GM18951 (cell line): ENCODE data around the gene MYH7.

Source experiments
- POLR2A ChIP-seq: IDR thresholded peaks from 4 replicates; pipeline ENCODE4 v1.6.1; 2011; ENCODE audit warnings: mild to moderate bottlenecking; ENCODE audit not compliant: insufficient read length, insufficient read depth; ENCODE audit errors: extremely low read depth
- in situ Hi-C: fragments of 300-500 bp; cut with MboI; formaldehyde crosslinking; loops from one replicate; pipeline ENCODE4 v1.12.0; 2022; ENCODE audit warnings: low sequenced_read_pairs, mixed read lengths, inconsistent platforms; ENCODE audit not compliant: unreplicated experiment

Gene MYH7

DNA sequence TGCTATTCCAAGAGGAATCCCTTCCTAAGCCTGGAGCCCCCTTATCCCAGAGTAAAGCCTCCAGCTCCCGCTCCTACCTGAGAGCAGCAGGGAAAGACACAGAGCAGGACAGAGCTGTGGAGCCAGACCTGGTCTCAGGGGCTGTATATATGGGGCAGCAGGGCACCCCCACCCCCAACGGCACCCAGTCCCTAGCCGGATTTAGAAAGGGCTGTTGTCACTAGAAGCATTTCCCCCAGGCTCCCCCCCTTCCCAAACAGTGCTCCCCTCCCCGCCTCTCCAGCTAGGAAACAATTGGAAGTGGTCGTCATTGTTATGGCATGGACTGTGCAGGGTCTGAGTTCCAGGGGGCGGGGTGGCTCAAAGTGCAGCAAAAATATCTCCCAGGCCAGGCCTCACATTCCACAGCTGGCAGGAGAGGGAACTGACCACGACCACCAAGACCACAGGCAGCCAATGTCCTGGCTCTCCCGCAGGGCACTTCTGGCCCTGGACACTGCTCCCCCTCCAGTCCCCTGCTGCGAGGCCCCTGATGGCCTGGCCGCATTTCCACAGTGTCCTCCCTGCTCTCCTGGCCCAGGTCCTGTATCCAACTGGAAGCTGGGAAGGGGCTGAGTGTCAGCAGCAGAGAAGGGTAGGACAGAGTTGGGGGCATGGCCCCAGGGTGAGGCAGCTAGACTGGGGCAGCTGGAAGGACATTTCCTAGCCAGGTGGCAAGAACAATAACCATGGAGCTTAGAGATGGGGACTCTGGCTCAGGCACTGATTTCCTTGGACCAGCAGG, at the start of gene MYH7:
MYH7 (minus strand) TSS at position 118 of the 784 bp plus-strand sequence. CDS start 1,928 bp downstream, outside the sequence.
- no peak for TF ChIP-seq POLR2A
- in situ Hi-C loops = no loop called here

DNA sequence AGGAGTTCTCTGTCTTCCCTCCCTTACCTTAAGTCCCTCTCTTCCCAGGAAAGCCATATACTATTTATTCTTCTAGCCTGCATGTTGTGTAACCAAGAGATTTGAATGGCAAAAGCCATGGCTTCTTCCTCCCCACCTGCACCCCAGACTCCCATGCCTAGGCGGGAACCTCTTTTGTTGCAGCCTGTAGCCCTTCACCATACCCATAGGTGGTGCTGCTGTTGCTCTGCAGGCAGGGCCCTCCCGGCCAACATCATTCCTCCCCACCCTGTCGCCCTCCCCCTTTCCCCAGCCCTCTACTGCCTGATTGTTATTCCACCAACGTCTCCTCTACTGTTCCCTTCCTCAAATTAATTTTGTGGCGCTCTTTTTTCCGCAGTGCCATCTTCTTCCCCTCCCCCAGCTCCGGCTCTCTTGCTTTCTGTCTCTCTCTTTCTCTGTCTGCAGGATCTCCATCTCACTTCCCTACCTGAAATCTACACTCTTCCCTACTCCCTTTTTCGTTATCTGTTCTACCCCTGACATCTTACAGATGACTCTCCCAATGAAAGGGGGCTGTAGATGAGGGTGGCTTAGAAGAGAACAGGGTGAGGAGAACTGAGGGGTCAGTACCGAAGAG, 47.9 kb upstream of the MYH7 start:
- in situ Hi-C loops = no loop called here
- TF ChIP-seq POLR2A = no peak

- in situ Hi-C loops = no loop called here
- TF ChIP-seq POLR2A = no peak
These were observed 47.3 kb upstream of the MYH7 start for GRCh38 chr14:23482823-23483148.

DNA sequence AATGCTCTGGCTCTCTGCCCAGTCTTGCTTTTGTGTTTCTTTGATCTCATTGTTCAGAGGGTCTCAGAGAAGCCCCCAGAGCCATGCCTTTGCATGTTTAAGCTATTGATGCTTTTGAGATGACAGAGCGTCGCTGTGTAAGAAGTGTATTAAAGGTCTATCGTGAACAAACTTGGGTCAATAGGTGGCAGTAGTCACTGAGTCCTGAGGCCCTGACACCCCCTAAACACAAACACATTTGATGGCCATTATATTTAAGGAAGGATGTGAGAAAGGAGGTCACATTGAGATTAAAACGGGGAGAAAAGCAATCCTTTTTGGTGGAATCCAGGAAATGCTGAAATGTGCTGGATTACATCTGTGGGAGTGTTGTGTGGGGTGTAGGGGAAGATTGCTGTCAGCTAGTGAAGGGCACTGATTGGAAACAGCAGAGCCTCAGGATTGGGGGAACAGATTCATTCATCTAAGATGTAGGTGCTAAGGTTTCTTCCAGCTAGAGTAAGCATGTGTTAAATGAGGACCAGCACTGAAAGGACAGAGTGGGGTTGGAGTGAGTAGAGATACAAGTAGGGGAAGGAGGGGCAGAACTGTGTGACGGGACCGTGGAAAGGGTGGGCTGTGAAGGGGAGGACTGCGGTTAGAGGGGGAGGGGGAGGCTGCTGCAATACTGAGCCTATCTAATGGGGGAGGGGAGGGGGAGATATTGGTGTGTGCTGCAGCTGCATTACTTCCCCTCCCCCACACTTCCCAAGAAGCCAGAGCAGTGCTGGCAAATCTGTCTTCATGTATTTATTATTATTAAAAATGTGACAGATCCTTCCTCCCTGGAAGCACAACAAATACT, 46.7 kb upstream of the MYH7 start:
- in situ Hi-C loops = no loop called here
- no peak for TF ChIP-seq POLR2A

DNA sequence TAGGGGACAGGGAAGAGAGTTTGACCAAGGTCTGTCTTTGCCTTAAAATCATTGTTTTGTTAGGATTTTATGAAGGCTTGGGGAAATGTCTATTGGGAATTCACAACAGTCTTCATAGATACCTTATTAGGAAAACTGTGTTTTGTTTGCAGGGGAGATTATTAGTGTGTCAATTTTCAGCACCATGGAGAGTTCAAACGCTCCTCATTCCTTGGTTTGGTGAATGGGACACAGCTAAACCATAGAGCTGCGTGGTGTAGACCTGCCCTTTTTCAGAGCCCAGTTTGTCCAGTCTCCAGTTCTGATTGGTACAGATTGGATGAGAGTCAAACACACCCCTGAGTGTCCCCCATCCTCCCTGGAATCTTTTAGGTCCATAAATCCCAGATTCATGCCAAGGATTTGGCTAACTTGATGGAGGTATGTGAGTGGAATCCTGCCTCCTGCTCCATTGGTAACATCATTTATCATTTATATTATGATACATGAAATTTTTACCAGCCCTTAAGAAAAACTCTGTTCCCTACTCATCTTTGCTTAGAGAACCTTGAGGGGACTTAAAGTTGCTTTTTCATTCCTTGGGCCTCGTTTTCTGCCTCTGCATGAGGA, 46.0 kb upstream of the MYH7 start:
- in situ Hi-C loops = no loop called here
- TF ChIP-seq POLR2A = no peak

- in situ Hi-C loops = loop anchor here (5.0 kb wide), 1 partner anchor 64 kb away; no protein-coding TSS in a partner anchor
- TF ChIP-seq POLR2A = no peak
These were observed 42.8 kb upstream of the MYH7 start for GRCh38 chr14:23478109-23478759.

GRCh38 chr14:23470947-23471346, 35.5 kb upstream of the MYH7 start:
- in situ Hi-C loops = no loop called here
- TF ChIP-seq POLR2A = no peak

DNA sequence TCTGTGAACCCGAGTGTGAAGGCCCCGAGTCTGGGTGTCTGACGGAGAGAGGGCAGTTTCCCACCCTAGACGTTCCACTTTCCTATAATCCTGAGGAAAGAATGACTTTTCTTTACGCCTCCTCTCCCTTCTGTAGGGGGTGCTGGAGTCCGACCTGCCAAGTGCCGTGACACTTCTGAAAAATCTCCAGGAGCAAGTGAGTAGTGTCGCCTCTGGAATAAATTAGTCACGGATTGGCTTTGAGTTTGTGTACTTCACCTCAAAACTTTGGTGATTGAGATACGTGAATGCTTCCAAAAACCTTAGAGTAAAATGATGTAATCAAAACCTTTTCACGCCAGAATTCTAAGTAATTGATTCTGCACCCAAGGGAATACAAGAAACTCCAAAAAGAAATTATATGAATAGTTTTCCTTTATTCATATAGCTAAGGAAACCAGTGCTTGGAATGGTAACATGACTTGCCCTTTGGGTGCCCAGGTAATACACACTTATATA, 34.5 kb upstream of the MYH7 start:
- in situ Hi-C loops = no loop called here
- no peak for TF ChIP-seq POLR2A

GRCh38 chr14:23469127-23469905, 33.9 kb upstream of the MYH7 start, which contains the start of gene NGDN:
Gene NGDN, plus strand, starts transcription at chr14:23469703. Its CDS starts 13 bp downstream, at chr14:23469716.
- peak; percentile 61 for TF ChIP-seq POLR2A
- in situ Hi-C loops = no loop called here

GRCh38 chr14:23468704-23469126, 33.3 kb upstream of the MYH7 start:
- in situ Hi-C loops = no loop called here
- no peak for TF ChIP-seq POLR2A

- in situ Hi-C loops = no loop called here
- no peak for TF ChIP-seq POLR2A
These were observed 29.8 kb upstream of the MYH7 start for GRCh38 chr14:23465261-23465660.

- in situ Hi-C loops = no loop called here
These were observed 29.2 kb upstream of the MYH7 start for GRCh38 chr14:23464700-23465099.

More at GRCh38 chr14:23464700-23465099, 29.2 kb upstream of the MYH7 start:
- TF ChIP-seq POLR2A = no peak
